A673 (cell line): ENCODE measurements around the gene CEP112. TPM values are rescaled to one million over a fixed set of nuclear protein-coding genes. Genes with fewer than 3 reads are reported as not detected.

Experiments used
- BruUV-seq: library from RNA; stranded (reverse); fragments of 400-500 nt; replicated peaks from 2 replicates; lab custom pipeline; 2021; lab: Mats Ljungman, UMichigan
- CTCF ChIA-PET: fragments of 300-600 bp; sonication (Branson Sonifier 250); formaldehyde crosslinking; loops from one replicate; lab custom pipeline; 2022; ENCODE audit warnings: antibody characterized with exemption; lab: Charles Lee
- POLR2A ChIA-PET: fragments of 300-600 bp; sonication (Branson Sonifier 250); formaldehyde crosslinking; loops from one replicate; lab custom pipeline; 2022; ENCODE audit warnings: antibody characterized with exemption; ENCODE audit not compliant: low non-redundant PET; lab: Charles Lee
- DNase-seq: peaks from one replicate; pipeline ENCODE4 v3.0.0-alpha.2; 2015; ENCODE audit warnings: low spot score
- H3K27ac ChIP-seq: fragments of 200-600 bp; sonication (generic); 2 replicates; pipeline ENCODE4 v1.5.1; 2016; ENCODE audit warnings: mixed run types, low read depth, mild to moderate bottlenecking, mixed read lengths, antibody characterized with exemption, low read length; ENCODE audit not compliant: poor library complexity, severe bottlenecking
- H3K27me3 ChIP-seq: fragments of 200-600 bp; sonication (generic); replicated peaks from 2 replicates; pipeline ENCODE4 v1.6.1; 2017; ENCODE audit warnings: mixed run types, low read depth, mild to moderate bottlenecking, mixed read lengths, antibody characterized with exemption, low read length; ENCODE audit not compliant: insufficient read depth, poor library complexity
- H3K36me3 ChIP-seq: fragments of 200-600 bp; sonication (generic); 2 replicates; pipeline ENCODE4 v1.6.1; 2016; ENCODE audit warnings: mixed run types, mild to moderate bottlenecking, mixed read lengths, antibody characterized with exemption, low read length; ENCODE audit not compliant: insufficient read depth, poor library complexity, severe bottlenecking
- H3K4me1 ChIP-seq: fragments of 200-600 bp; sonication (generic); 2 replicates; pipeline ENCODE4 v1.6.1; 2017; ENCODE audit warnings: mixed run types, mild to moderate bottlenecking, mixed read lengths, antibody characterized with exemption, low read length; ENCODE audit not compliant: insufficient read depth, poor library complexity, severe bottlenecking
- H3K4me3 ChIP-seq: fragments of 200-600 bp; sonication (generic); 2 replicates; pipeline ENCODE4 v1.5.1; 2016; ENCODE audit warnings: low read depth, mixed run types, mild to moderate bottlenecking, mixed read lengths, low read length; ENCODE audit not compliant: poor library complexity, severe bottlenecking
- H3K9me3 ChIP-seq: fragments of 200-600 bp; sonication (generic); 2 replicates; pipeline ENCODE4 v1.6.1; 2016; ENCODE audit warnings: mixed run types, low read depth, mild to moderate bottlenecking, mixed read lengths, antibody characterized with exemption, low read length; ENCODE audit not compliant: poor library complexity, severe bottlenecking
- EZH2 ChIP-seq: fragments of 200-600 bp; sonication (generic); IDR thresholded peaks from 2 replicates; pipeline ENCODE4 v1.6.1; 2017; ENCODE audit warnings: borderline replicate concordance, low read depth, mild to moderate bottlenecking, mixed read lengths, antibody characterized with exemption, low read length; ENCODE audit not compliant: poor library complexity, severe bottlenecking
- intact Hi-C: fragments of 100-400 bp; cut with micrococcal nuclease; formaldehyde crosslinking; loops from one replicate; pipeline ENCODE4 v1.10.0; 2022; ENCODE audit not compliant: unreplicated experiment
- total RNA-seq: library from RNA; stranded (reverse); gene quantifications from 2 replicates; pipeline ENCODE4 v1.2.3, GENCODE V29; 2021
- TF ChIP-seq, protein P1 (sequence below): fragments of 300-800, 200-600 bp; sonication (generic); conservative IDR thresholded peaks from 2 replicates; pipeline ENCODE4 v1.5.1; 2017; ENCODE audit warnings: low read depth, mild to moderate bottlenecking, antibody characterized with exemption, low read length, moderate library complexity, mixed read lengths

CEP112 gene
- total RNA-seq, 1 experiment from 2014 or later = 27.2 TPM

DNA sequence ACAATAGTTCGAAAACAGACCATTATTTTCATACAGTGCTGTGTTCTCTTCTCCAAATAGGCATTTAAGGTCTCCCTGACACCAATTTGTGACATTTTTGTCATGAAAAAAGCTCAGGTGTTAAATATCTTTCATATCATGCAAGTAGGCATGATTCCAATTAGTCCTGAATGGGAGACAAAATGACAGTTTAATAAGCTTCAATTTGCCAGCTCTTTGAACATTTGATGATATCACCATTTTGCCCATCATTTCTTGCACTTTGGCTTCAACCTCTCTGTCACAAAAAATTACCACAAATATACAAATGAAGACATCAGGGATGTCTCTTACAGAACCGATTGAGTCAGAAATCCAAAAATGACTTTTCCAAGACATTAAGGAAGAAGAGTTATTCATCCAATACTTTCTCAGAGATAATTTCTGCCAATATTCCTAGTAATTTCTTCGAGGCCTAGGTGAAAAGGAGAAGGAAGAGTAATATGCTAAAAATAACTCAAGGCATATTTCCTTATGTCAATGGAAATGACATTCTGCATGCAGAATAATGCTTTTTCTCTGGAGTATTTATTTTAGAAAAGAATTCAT, 298.1 kb downstream of the CEP112 start:
- Histone ChIP-seq H3K9me3 (no peaks in the 10 kb centered on the region), H3K4me1 (no peaks in the 10 kb centered on the region), H3K36me3 (no peaks in the 10 kb centered on the region), H3K4me3 (no peak overlapping the region), H3K27me3 (no peaks in the 10 kb centered on the region), H3K27ac (no peak overlapping the region)
- CTCF ChIA-PET = no interaction called here
- POLR2A ChIA-PET = no interaction called here
- TF ChIP-seq, protein P1, sequence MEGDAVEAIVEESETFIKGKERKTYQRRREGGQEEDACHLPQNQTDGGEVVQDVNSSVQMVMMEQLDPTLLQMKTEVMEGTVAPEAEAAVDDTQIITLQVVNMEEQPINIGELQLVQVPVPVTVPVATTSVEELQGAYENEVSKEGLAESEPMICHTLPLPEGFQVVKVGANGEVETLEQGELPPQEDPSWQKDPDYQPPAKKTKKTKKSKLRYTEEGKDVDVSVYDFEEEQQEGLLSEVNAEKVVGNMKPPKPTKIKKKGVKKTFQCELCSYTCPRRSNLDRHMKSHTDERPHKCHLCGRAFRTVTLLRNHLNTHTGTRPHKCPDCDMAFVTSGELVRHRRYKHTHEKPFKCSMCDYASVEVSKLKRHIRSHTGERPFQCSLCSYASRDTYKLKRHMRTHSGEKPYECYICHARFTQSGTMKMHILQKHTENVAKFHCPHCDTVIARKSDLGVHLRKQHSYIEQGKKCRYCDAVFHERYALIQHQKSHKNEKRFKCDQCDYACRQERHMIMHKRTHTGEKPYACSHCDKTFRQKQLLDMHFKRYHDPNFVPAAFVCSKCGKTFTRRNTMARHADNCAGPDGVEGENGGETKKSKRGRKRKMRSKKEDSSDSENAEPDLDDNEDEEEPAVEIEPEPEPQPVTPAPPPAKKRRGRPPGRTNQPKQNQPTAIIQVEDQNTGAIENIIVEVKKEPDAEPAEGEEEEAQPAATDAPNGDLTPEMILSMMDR = no peak
- TF ChIP-seq EZH2 = no peak
- intact Hi-C loops = no loop called here
- no TSS peak for BruUV-seq
- no peak for DNase-seq

DNA sequence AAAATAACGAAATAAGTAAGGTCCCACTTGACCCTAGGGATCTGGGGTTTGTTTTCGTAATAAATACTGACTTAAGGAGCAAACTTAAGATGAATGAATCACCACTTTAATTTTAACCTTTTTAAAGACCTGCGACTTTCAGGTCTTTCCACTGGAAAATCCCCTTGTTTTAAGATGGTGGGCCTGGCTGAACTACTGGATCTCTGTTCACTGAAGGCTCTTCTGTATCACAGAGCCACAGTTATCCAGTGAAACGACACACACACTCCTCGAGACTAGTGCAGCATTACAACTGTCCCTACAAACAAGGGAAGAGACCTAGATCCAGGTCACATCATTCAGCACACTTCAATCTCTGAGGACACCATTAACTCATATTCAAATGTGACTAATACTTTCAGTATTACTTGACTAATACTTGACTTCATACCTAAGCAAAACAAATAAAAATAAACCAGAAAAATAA, 299.0 kb downstream of the CEP112 start:
- no peak for DNase-seq
- Histone ChIP-seq H3K27me3 (no peaks in the 10 kb centered on the region), H3K27ac (no peak overlapping the region), H3K9me3 (no peaks in the 10 kb centered on the region), H3K4me1 (no peaks in the 10 kb centered on the region), H3K4me3 (no peak overlapping the region), H3K36me3 (no peaks in the 10 kb centered on the region)
- BruUV-seq = no TSS peak
- intact Hi-C loops = no loop called here
- ChIA-PET CTCF (no interaction called here), POLR2A (no interaction called here)
- TF ChIP-seq, protein P1 = no peak
- TF ChIP-seq EZH2 = no peak

DNA sequence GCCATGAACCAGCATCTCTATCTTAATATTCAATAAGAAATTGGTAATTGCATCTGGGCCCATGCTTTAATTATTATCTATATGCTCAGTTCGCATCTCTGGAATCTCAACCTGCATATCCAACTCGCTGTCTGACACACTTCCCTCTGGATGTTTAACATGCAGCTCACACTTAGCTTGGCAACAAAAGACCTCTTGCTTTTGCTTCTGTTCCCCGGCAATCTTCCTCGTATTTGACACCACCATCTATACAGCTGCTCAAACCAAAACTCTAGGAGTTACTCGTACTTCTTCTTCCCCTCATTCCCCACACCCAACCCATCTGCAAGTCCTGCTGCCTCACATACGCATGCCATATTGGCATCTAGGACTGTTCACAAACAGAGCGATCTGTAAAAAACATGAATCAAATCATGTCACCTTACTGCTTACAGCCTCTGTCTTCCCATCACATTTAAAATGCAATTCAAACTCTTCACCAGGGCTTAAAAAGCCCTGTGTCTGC, 300.6 kb downstream of the CEP112 start:
- Histone ChIP-seq H3K27me3 (no peaks in the 10 kb centered on the region), H3K36me3 (no peaks in the 10 kb centered on the region), H3K9me3 (no peaks in the 10 kb centered on the region), H3K4me3 (no peak overlapping the region), H3K27ac (no peak overlapping the region), H3K4me1 (peaks cover 3% of the 10 kb centered on the region)
- no TSS peak for BruUV-seq
- CTCF ChIA-PET = no interaction called here
- TF ChIP-seq, protein P1 = no peak
- POLR2A ChIA-PET = no interaction called here
- intact Hi-C loops = no loop called here
- DNase-seq = no peak
